ENCODE measurements around the gene CTBP1. TPM values are rescaled to one million over a fixed set of nuclear protein-coding genes. Genes with fewer than 3 reads are reported as not detected.

CTBP1 gene
- polyA plus RNA-seq, 1 donor (not counting 4 experiments of a cell fraction or from before 2014, with no cell fraction given): 46.9 TPM

DNA sequence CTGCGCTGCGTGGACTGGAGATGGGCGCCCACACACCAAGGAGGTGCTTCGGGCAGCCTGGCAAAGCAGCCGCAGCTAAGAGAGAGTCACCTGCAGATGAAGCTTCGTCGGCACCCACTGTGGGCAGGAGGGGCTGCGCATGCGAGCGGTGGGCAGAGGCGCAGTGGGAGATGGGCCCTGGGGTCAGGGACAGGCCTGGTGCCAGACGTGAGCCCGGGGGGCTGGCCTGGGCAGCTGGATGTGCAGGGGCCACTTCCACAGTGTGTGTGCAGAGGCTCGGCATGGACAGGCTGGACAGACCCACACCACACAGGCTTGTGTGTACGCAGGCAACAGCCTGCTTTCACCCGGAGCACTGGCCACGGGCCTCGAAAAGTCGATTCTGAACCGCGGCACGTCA lies 18.6 kb downstream of the CTBP1 start:
- Histone ChIP-seq H4K20me1 (ENCODE audit: control insufficient read depth, extremely low read depth, insufficient read depth, low read length) (peaks cover 34% of the 10 kb centered on the region), H3K9me1 (ENCODE audit: control insufficient read depth, extremely low read depth, insufficient read depth, low read length) (peaks cover 3% of the 10 kb centered on the region), H3K9me3 (ENCODE audit: control insufficient read depth, low read depth, low read length) (no peaks in the 10 kb centered on the region), H3K4me2 (ENCODE audit: control insufficient read depth, extremely low read depth, insufficient read depth, low read depth, low read length) (no peak overlapping the region), H3K4me3 (ENCODE audit: control insufficient read depth in 2 of 3, extremely low read depth in 1 of 3, insufficient read depth in 2 of 3, low read depth in 1 of 3, low read length in 3 of 3) (no peak overlapping the region), H3K27me3 (ENCODE audit: control insufficient read depth, extremely low read depth, insufficient read depth, low read length) (no peaks in the 10 kb centered on the region), H3K79me2 (ENCODE audit: control insufficient read depth, insufficient read depth, low read length) (peaks cover 23% of the 10 kb centered on the region), H3K36me3 (ENCODE audit: control insufficient read depth in 2 of 2, extremely low read depth in 1 of 2, insufficient read depth in 2 of 2, low read length in 2 of 2) (peaks cover 40 to 47% of the 10 kb centered on the region in 2 experiments), H3K27ac (ENCODE audit: control insufficient read depth, insufficient read depth, low read length) (no peak overlapping the region), H3K9ac (ENCODE audit: control insufficient read depth, extremely low read depth, insufficient read depth, low read length) (no peak overlapping the region), H3K4me1 (ENCODE audit: control insufficient read depth, extremely low read depth, insufficient read depth, low read length) (peaks cover 29% of the 10 kb centered on the region), H2AFZ (ENCODE audit: control insufficient read depth, low read length) (no peak overlapping the region)
- FAIRE-seq: no peak
- dilution Hi-C loops (cut with MboI; ENCODE audit: extremely low pct_ligation_motif_present, low sequenced_read_pairs): no loop called here
- TF ChIP-seq, protein P1, sequence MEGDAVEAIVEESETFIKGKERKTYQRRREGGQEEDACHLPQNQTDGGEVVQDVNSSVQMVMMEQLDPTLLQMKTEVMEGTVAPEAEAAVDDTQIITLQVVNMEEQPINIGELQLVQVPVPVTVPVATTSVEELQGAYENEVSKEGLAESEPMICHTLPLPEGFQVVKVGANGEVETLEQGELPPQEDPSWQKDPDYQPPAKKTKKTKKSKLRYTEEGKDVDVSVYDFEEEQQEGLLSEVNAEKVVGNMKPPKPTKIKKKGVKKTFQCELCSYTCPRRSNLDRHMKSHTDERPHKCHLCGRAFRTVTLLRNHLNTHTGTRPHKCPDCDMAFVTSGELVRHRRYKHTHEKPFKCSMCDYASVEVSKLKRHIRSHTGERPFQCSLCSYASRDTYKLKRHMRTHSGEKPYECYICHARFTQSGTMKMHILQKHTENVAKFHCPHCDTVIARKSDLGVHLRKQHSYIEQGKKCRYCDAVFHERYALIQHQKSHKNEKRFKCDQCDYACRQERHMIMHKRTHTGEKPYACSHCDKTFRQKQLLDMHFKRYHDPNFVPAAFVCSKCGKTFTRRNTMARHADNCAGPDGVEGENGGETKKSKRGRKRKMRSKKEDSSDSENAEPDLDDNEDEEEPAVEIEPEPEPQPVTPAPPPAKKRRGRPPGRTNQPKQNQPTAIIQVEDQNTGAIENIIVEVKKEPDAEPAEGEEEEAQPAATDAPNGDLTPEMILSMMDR (optimal IDR thresholded peaks at IDR 0.05 in 1 of 3, IDR thresholded peaks at IDR 0.05 in 1 of 3, conservative IDR thresholded peaks at IDR 0.05 in 1 of 3; ENCODE audit: extremely low read depth in 1 of 3, insufficient read depth in 2 of 3, low read length in 3 of 3): no peak
- no peak for TF ChIP-seq EZH2 (IDR thresholded peaks at IDR 0.05; ENCODE audit: low read length)
- DNase-seq (ENCODE audit: low read depth, low spot score): no peak

DNA sequence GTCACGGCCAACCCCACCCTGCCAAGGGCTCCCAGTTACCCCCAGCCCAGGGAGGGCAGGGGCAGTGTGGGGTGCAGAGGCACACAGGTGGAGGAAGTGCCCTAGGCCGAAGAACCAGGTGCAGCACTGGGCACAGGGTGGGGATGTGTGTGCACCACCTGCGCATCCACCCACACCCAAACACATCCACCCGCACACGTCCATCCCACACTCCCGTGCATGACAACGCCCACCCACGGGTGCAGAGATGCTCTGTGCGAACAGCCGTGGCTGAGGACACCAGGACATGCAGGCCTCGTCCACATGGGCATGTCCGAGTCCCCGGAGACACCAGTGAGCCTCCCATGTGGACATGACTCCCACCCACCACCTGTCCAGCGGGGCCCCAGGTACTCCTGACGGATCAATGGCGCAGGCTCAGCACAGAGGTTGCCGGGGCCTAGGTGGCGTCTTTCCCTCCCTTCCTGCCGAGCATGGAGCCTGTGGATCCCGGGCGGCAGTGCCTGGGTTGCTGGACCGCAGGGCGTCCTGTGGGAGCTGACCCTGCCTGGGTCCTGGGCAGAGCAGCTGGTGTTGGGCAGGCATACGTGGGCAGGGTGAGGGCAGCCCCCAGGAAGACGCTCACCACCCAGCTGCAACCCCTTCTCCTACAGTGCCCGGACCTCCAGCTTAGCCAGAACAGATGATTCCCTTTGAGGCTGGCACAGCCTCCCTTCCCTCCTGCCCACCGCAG lies 19.6 kb downstream of the CTBP1 start:
- Histone ChIP-seq H2AFZ (ENCODE audit: control insufficient read depth, low read length) (no peak overlapping the region), H3K79me2 (ENCODE audit: control insufficient read depth, insufficient read depth, low read length) (peaks cover 17% of the 10 kb centered on the region), H3K4me3 (ENCODE audit: control insufficient read depth in 2 of 3, extremely low read depth in 1 of 3, insufficient read depth in 2 of 3, low read depth in 1 of 3, low read length in 3 of 3) (no peak overlapping the region), H4K20me1 (ENCODE audit: control insufficient read depth, extremely low read depth, insufficient read depth, low read length) (peaks cover 29% of the 10 kb centered on the region), H3K9ac (ENCODE audit: control insufficient read depth, extremely low read depth, insufficient read depth, low read length) (no peak overlapping the region), H3K9me1 (ENCODE audit: control insufficient read depth, extremely low read depth, insufficient read depth, low read length) (peaks cover 3% of the 10 kb centered on the region), H3K27me3 (ENCODE audit: control insufficient read depth, extremely low read depth, insufficient read depth, low read length) (no peaks in the 10 kb centered on the region), H3K4me1 (ENCODE audit: control insufficient read depth, extremely low read depth, insufficient read depth, low read length) (peaks cover 18% of the 10 kb centered on the region), H3K4me2 (ENCODE audit: control insufficient read depth, extremely low read depth, insufficient read depth, low read depth, low read length) (no peak overlapping the region), H3K27ac (ENCODE audit: control insufficient read depth, insufficient read depth, low read length) (no peak overlapping the region), H3K9me3 (ENCODE audit: control insufficient read depth, low read depth, low read length) (no peaks in the 10 kb centered on the region), H3K36me3 (ENCODE audit: control insufficient read depth in 2 of 2, extremely low read depth in 1 of 2, insufficient read depth in 2 of 2, low read length in 2 of 2) (peaks cover 44% of the 10 kb centered on the region in 2 experiments)
- dilution Hi-C loops (cut with MboI; ENCODE audit: extremely low pct_ligation_motif_present, low sequenced_read_pairs): no loop called here
- TF ChIP-seq, protein P1 (optimal IDR thresholded peaks at IDR 0.05 in 1 of 3, IDR thresholded peaks at IDR 0.05 in 1 of 3, conservative IDR thresholded peaks at IDR 0.05 in 1 of 3; ENCODE audit: extremely low read depth in 1 of 3, insufficient read depth in 2 of 3, low read length in 3 of 3): no peak
- TF ChIP-seq EZH2 (IDR thresholded peaks at IDR 0.05; ENCODE audit: low read length): no peak
- FAIRE-seq: no peak
- DNase-seq (ENCODE audit: low read depth, low spot score): no peak

Data from keratinocyte (primary cell).